Uterus (tissue), 4 donors: ENCODE data around the gene PLA2G3. TPM values are rescaled to one million over a fixed set of nuclear protein-coding genes. Genes with fewer than 3 reads are reported as not detected.
A peak's percentile ranks its signal among the peaks of the same experiment; 100 is the strongest.
"Not testable (repeated sequence)": the region's sequence is repeated elsewhere in the genome, so short reads cannot be mapped to it uniquely, and the experiment has no call there.

Experiments
- DNase-seq, 2 donors: peaks; one replicate each; pipeline ENCODE4 v3.0.0-alpha.2; 2019 to 2020
- H3K27ac ChIP-seq, 2 donors: fragments of 200-600 bp; sonication (generic); 1 replicate in 1 of 2; 2 replicates in 1 of 2; pipeline ENCODE4 v1.5.1; 2016 to 2018
- H3K27me3 ChIP-seq, 2 donors: fragments of 200-600 bp; sonication (generic); one replicate each; pipeline ENCODE4 v1.5.1; 2018 to 2019; ENCODE audit warnings: control low read depth in 1 of 2
- H3K36me3 ChIP-seq, 2 donors: fragments of 200-600 bp; sonication (generic); one replicate each; pipeline ENCODE4 v1.5.1; 2019; ENCODE audit warnings: control low read depth in 1 of 2
- H3K4me1 ChIP-seq, 2 donors: fragments of 200-600 bp; sonication (generic); one replicate each; pipeline ENCODE4 v1.5.1; 2018 to 2019; ENCODE audit warnings: control low read depth in 1 of 2
- H3K4me3 ChIP-seq, 2 donors: fragments of 200-600 bp; sonication (generic); 1 replicate in 1 of 2; 2 replicates in 1 of 2; pipeline ENCODE4 v1.5.1; 2018 to 2019; ENCODE audit warnings: mild to moderate bottlenecking in 1 of 2
- H3K9me3 ChIP-seq, 2 donors: fragments of 200-600 bp; sonication (generic); one replicate each; pipeline ENCODE4 v1.5.1; 2019; ENCODE audit warnings: control low read depth in 1 of 2
- POLR2A ChIP-seq, 2 donors: fragments of 450-650 bp; IDR thresholded peaks; one replicate each; pipeline ENCODE4 v1.6.1; 2016; ENCODE audit warnings: antibody characterized with exemption in 2 of 2, mild to moderate bottlenecking in 1 of 2, moderate library complexity in 1 of 2
- intact Hi-C: fragments of 100-400 bp; cut with DNase I; formaldehyde crosslinking; loops from one replicate; pipeline ENCODE4 v1.15.1; 2023; ENCODE audit warnings: low total_unique reads
- total RNA-seq, 4 donors: library from RNA; depleted of rRNA in 3 of 4; stranded (reverse); fragments of >200 nt in 3 of 4; gene quantifications; one replicate each; pipeline versions ENCODE4 v1.1.0 to v1.2.4, GENCODE V29; 2014 to 2023
- TF ChIP-seq, protein P1 (sequence below), 4 experiments: fragments of 200-600 bp in 2 of 4; fragments of 450-650 bp in 2 of 4; sonication (generic) in 2 of 4; IDR thresholded peaks; one replicate each; pipeline ENCODE4 v1.5.1; 2016 to 2019; ENCODE audit warnings: antibody characterized with exemption in 4 of 4, mild to moderate bottlenecking in 2 of 4, moderate library complexity in 1 of 4
- donor health status: DM: yes; HTN: yes; CAD: no.

The PLA2G3 gene
- total RNA-seq, 4 donors from 2014 or later = not detected

DNA sequence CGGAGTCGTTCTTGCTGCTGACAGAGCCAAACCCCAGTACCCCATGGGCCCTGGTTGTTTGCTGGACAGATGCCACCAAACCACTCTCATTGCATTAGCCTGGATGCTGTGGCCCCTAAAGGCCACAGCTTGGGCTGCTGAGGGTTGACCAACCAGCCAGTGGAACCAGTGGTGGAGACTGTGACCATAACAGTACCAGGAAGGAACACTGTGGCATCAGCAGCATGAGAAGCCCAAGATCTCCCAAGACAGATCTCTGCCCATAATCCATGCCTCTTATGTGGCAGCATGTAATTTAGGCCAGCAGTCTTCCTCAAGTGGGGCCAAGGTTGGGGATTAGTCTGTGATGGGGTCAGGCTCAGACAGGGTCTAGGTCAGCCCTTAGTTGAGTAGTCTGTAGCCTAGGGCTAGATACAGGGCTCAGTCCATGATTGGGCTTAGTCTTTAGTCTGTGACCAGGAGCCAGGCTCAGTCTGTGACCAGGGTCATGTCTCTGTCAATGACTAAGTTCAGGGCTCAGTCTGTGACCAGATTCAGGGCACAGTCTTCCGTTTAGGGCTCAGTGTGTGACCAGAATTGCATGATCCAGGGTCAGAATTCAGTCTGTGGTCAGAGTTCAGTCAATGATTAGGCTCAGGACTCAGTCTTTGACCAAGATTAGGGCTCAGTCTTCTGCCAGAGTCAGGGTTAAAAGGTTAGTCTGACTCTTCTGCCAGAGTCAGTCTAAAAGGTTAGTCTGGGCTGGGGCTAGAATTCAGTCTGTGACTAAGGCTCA lies 22.1 kb downstream of the PLA2G3 start:
- H3K27ac ChIP-seq = no peak overlapping the region
- H3K36me3 ChIP-seq = no peaks in the 10 kb centered on the region
- peaks cover 0 to 4% of the 10 kb centered on the region in 2 donors for H3K4me1 ChIP-seq
- no peak overlapping the region for H3K4me3 ChIP-seq
- intact Hi-C loops = no loop called here
- no peaks in the 10 kb centered on the region for H3K27me3 ChIP-seq
- TF ChIP-seq, protein P1, sequence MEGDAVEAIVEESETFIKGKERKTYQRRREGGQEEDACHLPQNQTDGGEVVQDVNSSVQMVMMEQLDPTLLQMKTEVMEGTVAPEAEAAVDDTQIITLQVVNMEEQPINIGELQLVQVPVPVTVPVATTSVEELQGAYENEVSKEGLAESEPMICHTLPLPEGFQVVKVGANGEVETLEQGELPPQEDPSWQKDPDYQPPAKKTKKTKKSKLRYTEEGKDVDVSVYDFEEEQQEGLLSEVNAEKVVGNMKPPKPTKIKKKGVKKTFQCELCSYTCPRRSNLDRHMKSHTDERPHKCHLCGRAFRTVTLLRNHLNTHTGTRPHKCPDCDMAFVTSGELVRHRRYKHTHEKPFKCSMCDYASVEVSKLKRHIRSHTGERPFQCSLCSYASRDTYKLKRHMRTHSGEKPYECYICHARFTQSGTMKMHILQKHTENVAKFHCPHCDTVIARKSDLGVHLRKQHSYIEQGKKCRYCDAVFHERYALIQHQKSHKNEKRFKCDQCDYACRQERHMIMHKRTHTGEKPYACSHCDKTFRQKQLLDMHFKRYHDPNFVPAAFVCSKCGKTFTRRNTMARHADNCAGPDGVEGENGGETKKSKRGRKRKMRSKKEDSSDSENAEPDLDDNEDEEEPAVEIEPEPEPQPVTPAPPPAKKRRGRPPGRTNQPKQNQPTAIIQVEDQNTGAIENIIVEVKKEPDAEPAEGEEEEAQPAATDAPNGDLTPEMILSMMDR (IDR thresholded peaks at IDR 0.05) = no peak
- no peak for TF ChIP-seq POLR2A (IDR thresholded peaks at IDR 0.05)
- H3K9me3 ChIP-seq = no peaks in the 10 kb centered on the region
- DNase-seq = no peak

DNA sequence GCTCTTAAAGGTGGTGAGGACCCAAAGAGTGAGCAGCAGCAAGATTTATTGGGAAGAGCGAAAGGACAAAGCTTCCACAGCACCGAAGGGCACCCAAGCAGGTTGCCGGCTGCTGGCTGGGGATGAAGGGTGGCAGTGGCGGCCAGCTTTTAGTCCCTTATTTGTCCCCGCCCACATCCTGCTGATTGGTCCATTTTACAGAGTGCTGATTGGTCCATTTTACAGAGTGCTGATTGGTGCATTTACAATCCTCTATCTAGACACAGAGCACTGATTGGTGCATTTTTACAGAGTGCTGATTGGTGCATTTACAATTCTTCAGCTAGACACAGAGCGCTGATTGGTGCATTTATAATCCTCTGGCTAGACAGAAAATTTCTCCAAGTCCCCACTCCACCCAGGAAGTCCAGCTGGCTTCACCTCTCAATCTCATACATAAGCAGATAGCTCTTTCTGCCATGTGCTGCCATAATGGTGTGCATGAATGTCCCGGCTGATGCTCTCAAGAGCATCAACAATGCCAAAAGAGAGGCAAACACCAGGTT lies 27.7 kb downstream of the PLA2G3 start:
- DNase-seq, H3K9me3 ChIP-seq, intact Hi-C loops, H3K4me3 ChIP-seq, H3K4me1 ChIP-seq, H3K27me3 ChIP-seq, H3K27ac ChIP-seq, H3K36me3 ChIP-seq: not testable (repeated sequence)

DNA sequence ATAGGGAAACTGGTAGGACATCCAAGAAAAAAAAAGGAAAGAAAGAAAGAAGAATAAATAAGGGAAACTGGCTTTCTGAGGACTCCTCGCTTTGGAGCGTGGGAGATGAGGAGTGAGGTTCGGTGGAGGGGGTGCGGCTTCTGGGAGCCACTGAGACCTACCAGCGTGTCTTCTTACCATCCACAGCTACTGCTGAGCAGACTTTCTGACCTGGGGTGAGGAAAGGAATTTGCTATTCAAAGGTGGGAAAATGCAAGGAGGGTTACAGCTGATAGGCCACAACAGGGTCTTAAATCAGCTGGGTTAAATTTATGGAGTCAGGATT lies 32.5 kb downstream of the PLA2G3 start:
- intact Hi-C loops = no loop called here

DNA sequence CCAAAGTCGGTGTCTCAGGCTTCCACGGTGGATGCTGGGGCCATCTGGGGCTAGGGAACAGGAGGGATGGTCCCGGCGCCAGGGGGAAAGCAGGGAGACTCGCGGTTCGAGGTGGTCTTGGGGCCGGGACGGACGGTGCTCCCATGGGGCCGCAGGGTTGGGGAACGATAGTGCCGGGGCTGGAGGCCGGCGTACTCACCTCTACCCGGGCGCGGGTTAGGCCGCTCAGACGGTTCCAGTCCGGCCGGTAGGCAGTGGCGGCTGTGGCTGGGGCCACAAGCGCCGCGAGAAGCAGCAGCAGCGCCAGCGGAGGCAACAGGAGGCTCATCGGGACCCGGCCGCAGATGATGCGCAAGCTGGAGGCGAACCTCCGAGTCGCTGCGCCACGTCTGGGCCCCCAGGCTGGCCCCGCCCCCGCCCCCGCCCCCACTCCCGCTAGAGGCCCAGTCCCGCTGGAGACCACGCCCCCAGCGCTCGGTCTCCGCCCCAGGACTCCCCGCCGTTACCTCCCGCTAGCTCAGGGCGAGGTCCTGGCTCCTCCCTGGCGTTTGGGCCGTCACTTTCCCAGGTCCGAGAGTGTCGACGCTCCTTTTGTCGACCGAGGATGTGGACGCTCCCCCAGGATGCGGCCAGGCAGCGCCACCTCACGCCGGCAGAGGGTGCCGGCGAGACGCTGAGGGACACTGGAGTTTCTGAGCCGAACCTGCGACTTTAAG lies 33.0 kb downstream of the PLA2G3 start, which contains the start of gene SELENOM:
Gene SELENOM (minus strand): TSS at position 391 of the 716 bp plus-strand sequence. CDS start 63 bp downstream, at position 328.
- no peaks in the 10 kb centered on the region for H3K36me3 ChIP-seq
- peak within 1 kb of the TSS; percentile 90 to 95 for H3K4me3 ChIP-seq
- intact Hi-C loops = no loop called here
- TF ChIP-seq POLR2A (IDR thresholded peaks at IDR 0.05) = peak; percentile 84 to 98
- TF ChIP-seq, protein P1 (IDR thresholded peaks at IDR 0.05) = peak; percentile 97 to 99 (median 98)
- H3K9me3 ChIP-seq = no peaks in the 10 kb centered on the region
- H3K4me1 ChIP-seq = no peaks in the 10 kb centered on the region
- H3K27ac ChIP-seq = peak within 1 kb of the TSS; percentile 96 to 100
- H3K27me3 ChIP-seq = no peaks in the 10 kb centered on the region
- DNase-seq = peak; percentile 98 to 99

More for the DNA sequence above, 32.5 kb downstream of the PLA2G3 start:
- DNase-seq = no peak
- Histone ChIP-seq H3K36me3 (no peaks in the 10 kb centered on the region), H3K4me1 (no peaks in the 10 kb centered on the region), H3K27me3 (no peaks in the 10 kb centered on the region), H3K9me3 (no peaks in the 10 kb centered on the region), H3K27ac (peak overlapping the region; percentile 86 to 96), H3K4me3 (peak overlapping the region; percentile 32 to 90)
- TF ChIP-seq, protein P1 (IDR thresholded peaks at IDR 0.05) = no peak
- no peak for TF ChIP-seq POLR2A (IDR thresholded peaks at IDR 0.05)

DNA sequence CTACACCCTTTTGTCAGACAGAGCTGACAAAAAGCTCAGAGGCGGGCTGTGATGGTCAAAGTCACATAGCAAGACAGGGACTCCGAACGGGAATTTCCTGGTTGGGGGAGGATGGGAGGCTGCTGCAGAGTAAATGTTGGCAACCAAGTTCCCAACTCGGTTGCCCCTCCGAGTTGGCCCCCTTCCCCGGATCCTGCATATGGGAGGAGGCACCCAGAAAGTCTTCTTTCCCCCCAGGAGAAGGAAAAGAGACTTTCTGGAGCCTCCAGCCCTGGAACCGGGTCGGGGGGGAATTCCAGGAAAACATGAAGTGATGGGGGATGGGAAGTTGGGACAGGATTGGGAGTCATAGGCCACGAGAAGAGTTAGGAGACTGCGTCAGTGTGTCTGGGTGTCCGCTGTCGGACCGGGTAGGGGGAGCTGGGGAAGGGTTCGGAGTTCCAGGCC lies 33.6 kb downstream of the PLA2G3 start:
- Histone ChIP-seq H3K9me3 (no peaks in the 10 kb centered on the region), H3K4me1 (peaks cover 0 to 3% of the 10 kb centered on the region in 2 donors), H3K27me3 (no peaks in the 10 kb centered on the region), H3K27ac (peak overlapping the region; percentile 96 to 100), H3K36me3 (no peaks in the 10 kb centered on the region), H3K4me3 (peak overlapping the region; percentile 90 to 95)
- TF ChIP-seq, protein P1 (IDR thresholded peaks at IDR 0.05) = no peak
- TF ChIP-seq POLR2A (IDR thresholded peaks at IDR 0.05) = no peak
- peak; percentile 43 to 65 for DNase-seq
- intact Hi-C loops = no loop called here
